ENCODE measurements around the gene PRLR. TPM values are rescaled to one million over a fixed set of nuclear protein-coding genes. Genes with fewer than 3 reads are reported as not detected.

PRLR gene
- total RNA-seq, 2 experiments from 2014 or later = 0.03 TPM; not detected in 1

GRCh38 chr5:35059251-35059650 is 171.0 kb downstream of the PRLR start:
- H3K4me3 Mint-ChIP-seq = no peak overlapping the region
- H3K4me3 ChIP-seq (ENCODE audit: low read length) = no peak overlapping the region
- H3K27me3 ChIP-seq (ENCODE audit: control insufficient read depth in 1 of 2, insufficient read depth in 2 of 2, low read length in 2 of 2) = peaks cover 0 to 4% of the 10 kb centered on the region in 2 experiments
- no peaks in the 10 kb centered on the region for H3K36me3 ChIP-seq (ENCODE audit: insufficient read depth, low read length)
- no peak overlapping the region for H3K27ac ChIP-seq (ENCODE audit: low read depth in 1 of 2, low read length in 2 of 2)
- H3K4me1 Mint-ChIP-seq (ENCODE audit: low read depth) = no peaks in the 10 kb centered on the region
- H3K27ac Mint-ChIP-seq = no peak overlapping the region
- H3K36me3 Mint-ChIP-seq (ENCODE audit: low read depth) = no peaks in the 10 kb centered on the region
- DNase-seq = no peak
- intact Hi-C loops (cut with DNase I, micrococcal nuclease) = no loop called here
- H3K9me3 ChIP-seq (ENCODE audit: control insufficient read depth in 1 of 2, insufficient read depth in 1 of 2, low read length in 2 of 2) = no peaks in the 10 kb centered on the region
- POLR2A ChIA-PET = no interaction called here
- no peak for TF ChIP-seq CTCF (IDR thresholded peaks at IDR 0.05)
- no peaks in the 10 kb centered on the region for H3K9me3 Mint-ChIP-seq
- ATAC-seq (ENCODE audit: poor library complexity) = no peak
- H3K4me1 ChIP-seq (ENCODE audit: insufficient read depth, low read length) = no peaks in the 10 kb centered on the region
- peaks cover 22% of the 10 kb centered on the region for H3K27me3 Mint-ChIP-seq
- CTCF ChIA-PET = no interaction called here

GRCh38 chr5:35058374-35058788 is 171.9 kb downstream of the PRLR start:
- DNase-seq (no peak), ATAC-seq (ENCODE audit: poor library complexity) (no peak)
- H3K27me3 Mint-ChIP-seq = peaks cover 26% of the 10 kb centered on the region
- no peak overlapping the region for H3K4me3 Mint-ChIP-seq
- Histone ChIP-seq H3K9me3 (ENCODE audit: control insufficient read depth in 1 of 2, insufficient read depth in 1 of 2, low read length in 2 of 2) (no peaks in the 10 kb centered on the region), H3K27ac (ENCODE audit: low read depth in 1 of 2, low read length in 2 of 2) (no peak overlapping the region), H3K27me3 (ENCODE audit: control insufficient read depth in 1 of 2, insufficient read depth in 2 of 2, low read length in 2 of 2) (peaks cover 0 to 4% of the 10 kb centered on the region in 2 experiments), H3K36me3 (ENCODE audit: insufficient read depth, low read length) (no peaks in the 10 kb centered on the region), H3K4me3 (ENCODE audit: low read length) (no peak overlapping the region), H3K4me1 (ENCODE audit: insufficient read depth, low read length) (no peaks in the 10 kb centered on the region)
- H3K36me3 Mint-ChIP-seq (ENCODE audit: low read depth) = no peaks in the 10 kb centered on the region
- H3K4me1 Mint-ChIP-seq (ENCODE audit: low read depth) = no peaks in the 10 kb centered on the region
- intact Hi-C loops (cut with DNase I, micrococcal nuclease) = no loop called here
- H3K27ac Mint-ChIP-seq = no peak overlapping the region
- ChIA-PET CTCF (no interaction called here), POLR2A (no interaction called here)
- no peak for TF ChIP-seq CTCF (IDR thresholded peaks at IDR 0.05)
- H3K9me3 Mint-ChIP-seq = no peaks in the 10 kb centered on the region

- no peak overlapping the region for H3K4me3 ChIP-seq (ENCODE audit: low read length)
- no peaks in the 10 kb centered on the region for H3K4me1 Mint-ChIP-seq (ENCODE audit: low read depth)
- H3K27ac ChIP-seq (ENCODE audit: low read depth in 1 of 2, low read length in 2 of 2) = no peak overlapping the region
- no peaks in the 10 kb centered on the region for H3K9me3 ChIP-seq (ENCODE audit: control insufficient read depth in 1 of 2, insufficient read depth in 1 of 2, low read length in 2 of 2)
- H3K9me3 Mint-ChIP-seq = no peaks in the 10 kb centered on the region
- ATAC-seq (ENCODE audit: poor library complexity) (no peak), DNase-seq (no peak)
- ChIA-PET CTCF (no interaction called here), POLR2A (no interaction called here)
- H3K27ac Mint-ChIP-seq = no peak overlapping the region
- TF ChIP-seq CTCF (IDR thresholded peaks at IDR 0.05) = no peak
- intact Hi-C loops (cut with DNase I, micrococcal nuclease) = no loop called here
- H3K27me3 Mint-ChIP-seq = peaks cover 23% of the 10 kb centered on the region
- peaks cover 0 to 4% of the 10 kb centered on the region in 2 experiments for H3K27me3 ChIP-seq (ENCODE audit: control insufficient read depth in 1 of 2, insufficient read depth in 2 of 2, low read length in 2 of 2)
- no peaks in the 10 kb centered on the region for H3K36me3 ChIP-seq (ENCODE audit: insufficient read depth, low read length)
- H3K4me1 ChIP-seq (ENCODE audit: insufficient read depth, low read length) = no peaks in the 10 kb centered on the region
- H3K4me3 Mint-ChIP-seq = no peak overlapping the region
- H3K36me3 Mint-ChIP-seq (ENCODE audit: low read depth) = no peaks in the 10 kb centered on the region
Measured at GRCh38 chr5:35056686-35057085, 173.6 kb downstream of the PRLR start.
